Fibroblast of upper back skin (primary cell): ENCODE measurements around the gene HDX.
"Not testable (repeated sequence)": the region's sequence is repeated elsewhere in the genome, so short reads cannot be mapped to it uniquely, and the experiment has no call there.

Experiments
- DNase-seq: peaks from one replicate; pipeline ENCODE4 v3.0.0-alpha.2; 2013

The HDX gene

GRCh38 chrX:84336646-84337045 lies 165.6 kb downstream of the HDX start:
- DNase-seq: peak; percentile 75

DNA sequence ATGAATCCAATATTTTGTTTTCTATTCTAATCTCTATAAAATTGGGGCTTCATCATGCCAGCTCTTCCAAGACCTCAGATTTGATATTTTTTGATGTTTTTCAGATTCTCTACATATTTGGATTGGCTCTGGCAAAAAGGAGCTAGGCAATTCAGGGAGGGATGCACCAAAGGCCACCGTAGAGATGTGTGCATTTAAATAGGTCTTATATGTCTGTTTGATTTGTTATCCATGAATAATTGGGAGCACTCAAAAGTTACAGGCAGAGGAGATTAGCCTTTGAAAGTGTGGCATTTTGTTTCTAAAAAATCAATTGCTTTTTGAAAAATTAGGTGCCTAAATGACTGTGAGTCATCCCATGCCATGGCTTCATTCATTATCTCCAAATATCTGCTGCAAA lies 167.1 kb downstream of the HDX start:
- peak; percentile 12 for DNase-seq

DNA sequence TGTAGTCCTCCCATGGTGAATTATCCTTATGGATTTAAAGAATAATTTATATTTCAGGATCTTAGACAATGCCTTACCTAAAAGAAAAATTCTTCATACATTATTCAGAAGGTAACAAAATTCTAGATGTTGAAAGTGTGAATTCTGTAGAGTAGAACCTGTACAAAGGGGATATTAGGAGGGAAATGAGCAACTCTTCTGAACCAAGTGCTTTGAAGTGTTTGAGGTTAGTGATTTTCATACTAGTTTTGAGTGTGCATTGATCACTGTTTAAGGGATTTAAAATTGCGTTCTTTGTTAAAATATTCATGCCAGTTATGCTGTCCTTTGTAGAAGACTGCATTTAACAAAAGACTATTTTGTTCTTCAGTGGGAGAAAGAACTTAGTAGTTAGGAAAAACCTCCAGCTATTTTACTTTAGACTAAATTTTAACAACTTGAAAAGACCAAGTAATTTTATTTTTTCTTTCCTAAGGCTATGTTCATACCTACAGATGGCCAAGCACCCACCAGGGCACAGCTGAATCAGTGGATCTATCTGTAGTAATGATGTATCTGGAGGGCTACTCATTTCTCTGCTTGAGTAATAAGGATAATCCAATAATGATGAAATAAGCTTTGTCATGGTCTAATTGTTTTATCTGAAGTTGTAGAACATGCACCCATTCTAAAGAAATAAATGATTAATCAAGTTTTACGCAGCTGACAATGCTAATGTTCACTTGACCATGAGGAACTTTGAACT lies 180.0 kb downstream of the HDX start:
- DNase-seq: no peak

- DNase-seq: peak; percentile 69
Measured at GRCh38 chrX:84320614-84321013, 181.6 kb downstream of the HDX start.

GRCh38 chrX:84320023-84320422 lies 182.2 kb downstream of the HDX start:
- DNase-seq: no peak

DNA sequence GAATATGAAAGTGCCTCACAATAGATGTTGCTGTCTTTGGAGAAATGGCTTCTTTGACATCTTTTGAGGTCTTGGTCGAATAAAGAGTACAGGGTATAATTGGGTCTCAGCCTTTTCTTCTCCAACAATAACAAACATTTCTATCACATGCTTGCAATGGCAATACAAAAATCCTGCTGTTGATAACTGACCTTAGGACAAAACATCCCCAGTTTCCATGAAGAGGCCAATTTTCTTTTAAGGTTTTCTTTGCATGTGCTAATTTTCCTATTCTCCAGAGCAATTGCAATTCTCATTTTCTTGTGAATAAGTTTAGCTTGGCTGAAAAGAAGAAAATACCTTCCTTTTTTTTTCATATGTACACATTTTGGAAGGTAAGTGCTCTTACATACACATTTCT lies 183.6 kb downstream of the HDX start:
- DNase-seq: no peak

DNA sequence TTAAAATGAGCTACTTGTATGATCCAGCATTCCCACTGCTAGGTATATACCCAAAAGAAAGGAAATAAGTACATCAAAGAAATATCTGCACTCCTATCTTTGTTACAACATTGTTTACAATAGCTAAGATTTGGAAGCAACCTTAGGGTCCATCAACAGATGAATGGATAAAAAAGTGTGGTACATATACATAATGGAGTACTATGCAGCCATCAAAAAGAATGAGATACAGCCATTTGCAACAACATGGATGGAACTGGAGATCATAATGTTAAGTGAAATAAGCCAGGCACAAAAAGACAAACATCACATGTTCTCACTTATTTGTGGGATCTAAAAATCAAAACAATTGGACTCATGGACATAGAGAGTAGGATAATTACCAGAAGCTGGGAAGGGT lies 186.3 kb downstream of the HDX start:
- not testable (repeated sequence) for DNase-seq
